Stimulated activated naive CD4-positive, alpha-beta T cell treated with Interleukin-2 at 50 U/mL for 16 hours (primary cell): ENCODE measurements around the gene TSSC4.

ENCODE experiments used
- DNase-seq: peaks from one replicate; lab custom pipeline; 2025; lab: John Stamatoyannopoulos, UW

The TSSC4 gene

DNA sequence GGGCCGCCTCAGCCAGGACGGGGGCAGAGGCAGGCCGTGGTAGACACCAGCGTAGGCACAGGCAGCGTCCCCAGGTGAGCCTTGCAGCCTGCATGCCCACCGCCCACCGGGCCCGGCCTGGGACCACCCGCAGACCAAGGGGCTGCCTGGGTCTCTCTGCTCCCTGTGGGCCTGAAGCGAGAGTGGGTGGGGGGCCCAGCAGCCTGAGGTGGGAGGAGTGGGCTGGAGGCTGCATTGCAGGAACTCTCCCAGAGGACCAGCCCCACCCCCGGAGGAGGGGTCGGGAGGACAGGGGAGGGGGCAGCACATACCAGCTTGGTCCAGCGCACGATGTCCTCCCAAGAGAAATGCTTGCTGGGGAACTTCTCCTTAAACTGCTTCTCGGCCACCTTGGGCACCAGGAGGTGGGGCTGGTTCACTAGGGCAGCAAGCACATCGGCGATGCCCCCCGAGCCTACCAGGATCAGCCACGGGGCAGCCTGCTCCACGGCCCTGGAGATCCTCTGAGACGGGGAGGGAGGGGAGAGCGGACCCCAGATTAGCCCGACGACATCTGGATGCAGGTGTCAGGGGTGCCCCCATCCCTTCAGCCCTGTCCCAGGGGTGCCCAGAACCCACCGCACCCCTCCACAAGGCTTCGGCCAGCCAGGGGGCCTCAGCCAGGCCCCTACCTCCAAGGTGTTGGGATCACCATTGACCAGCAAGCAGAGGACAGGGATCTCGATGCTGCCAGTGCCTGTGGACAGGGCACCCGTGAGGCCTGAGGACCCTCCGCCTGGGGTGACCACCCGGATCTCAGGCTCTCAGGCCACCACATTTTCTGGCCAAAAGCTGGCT lies 17.5 kb downstream of the TSSC4 start:
- no peak for DNase-seq

DNA sequence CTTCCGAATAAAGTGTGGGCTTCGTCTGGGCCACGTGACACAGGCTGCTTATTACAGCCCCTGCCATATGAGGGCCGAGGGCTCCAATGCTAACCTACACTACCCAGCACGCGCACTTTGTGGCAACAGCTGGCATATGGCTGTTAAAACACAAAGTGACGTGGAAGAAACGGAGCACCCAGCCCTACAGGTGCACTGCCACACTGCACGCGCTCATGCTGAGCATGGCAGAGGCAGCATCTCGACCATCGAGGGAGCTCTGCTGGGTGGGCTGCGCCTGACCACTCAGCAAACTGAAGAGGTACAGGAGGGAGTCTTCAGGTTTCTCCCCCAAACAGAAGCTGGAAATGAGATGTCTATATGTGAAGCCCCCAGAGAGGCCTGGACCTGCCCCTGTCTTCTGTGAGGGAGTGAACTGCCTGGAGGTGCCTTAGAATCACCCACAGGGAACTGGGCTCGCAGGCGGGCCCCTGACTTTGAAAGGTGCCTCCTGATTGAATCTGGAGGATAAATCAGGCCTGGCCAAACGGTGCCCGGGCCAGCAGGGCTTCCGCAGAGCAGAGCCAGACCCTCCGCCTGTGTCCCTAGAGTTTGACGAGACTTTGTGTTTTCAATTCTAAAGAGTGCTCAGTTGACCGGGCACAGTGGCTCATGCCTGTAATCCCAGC lies 18.3 kb downstream of the TSSC4 start:
- DNase-seq = no peak

DNA sequence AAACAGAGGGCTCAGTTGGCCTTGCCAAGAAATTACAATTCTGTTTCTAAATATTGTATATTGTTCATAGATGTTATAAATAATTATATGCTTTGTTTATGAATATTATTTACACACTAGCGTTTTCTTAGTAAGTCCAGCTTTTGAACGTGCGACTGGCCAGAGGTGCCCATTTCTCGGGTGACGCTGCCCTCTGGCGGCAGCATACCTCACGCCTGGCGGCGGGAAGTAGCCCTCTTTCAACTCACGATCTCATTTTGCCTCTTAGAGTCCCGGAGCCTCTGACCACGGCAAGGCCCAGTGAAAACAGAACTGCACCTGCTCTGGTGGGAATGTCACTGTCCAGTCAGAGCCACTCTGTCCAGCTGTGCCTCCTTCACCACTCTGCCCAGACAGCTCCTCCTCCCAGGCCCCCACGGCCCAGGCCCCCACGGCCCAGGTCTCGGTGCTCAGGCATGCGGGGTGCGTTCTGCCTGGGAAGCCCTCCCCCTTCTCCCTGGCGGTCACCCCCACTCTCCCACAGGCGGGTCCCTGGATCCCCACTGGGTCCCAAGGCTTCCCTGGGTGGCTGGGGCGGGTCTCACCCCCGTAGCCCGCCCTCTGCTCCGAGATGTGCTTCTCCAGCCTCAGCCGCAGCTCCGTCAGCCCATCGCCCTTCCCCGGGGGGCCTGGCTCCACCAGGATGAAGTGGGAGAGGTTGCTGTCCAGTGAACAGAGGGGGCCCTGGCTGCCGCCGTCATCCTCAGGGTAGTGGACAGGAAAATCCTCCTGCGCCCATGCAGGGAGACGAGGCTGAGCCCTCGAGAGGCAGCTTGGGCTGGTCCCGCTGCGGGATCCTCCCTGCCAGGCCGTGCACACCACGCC lies 19.3 kb downstream of the TSSC4 start:
- peak; percentile 39 for DNase-seq

DNA sequence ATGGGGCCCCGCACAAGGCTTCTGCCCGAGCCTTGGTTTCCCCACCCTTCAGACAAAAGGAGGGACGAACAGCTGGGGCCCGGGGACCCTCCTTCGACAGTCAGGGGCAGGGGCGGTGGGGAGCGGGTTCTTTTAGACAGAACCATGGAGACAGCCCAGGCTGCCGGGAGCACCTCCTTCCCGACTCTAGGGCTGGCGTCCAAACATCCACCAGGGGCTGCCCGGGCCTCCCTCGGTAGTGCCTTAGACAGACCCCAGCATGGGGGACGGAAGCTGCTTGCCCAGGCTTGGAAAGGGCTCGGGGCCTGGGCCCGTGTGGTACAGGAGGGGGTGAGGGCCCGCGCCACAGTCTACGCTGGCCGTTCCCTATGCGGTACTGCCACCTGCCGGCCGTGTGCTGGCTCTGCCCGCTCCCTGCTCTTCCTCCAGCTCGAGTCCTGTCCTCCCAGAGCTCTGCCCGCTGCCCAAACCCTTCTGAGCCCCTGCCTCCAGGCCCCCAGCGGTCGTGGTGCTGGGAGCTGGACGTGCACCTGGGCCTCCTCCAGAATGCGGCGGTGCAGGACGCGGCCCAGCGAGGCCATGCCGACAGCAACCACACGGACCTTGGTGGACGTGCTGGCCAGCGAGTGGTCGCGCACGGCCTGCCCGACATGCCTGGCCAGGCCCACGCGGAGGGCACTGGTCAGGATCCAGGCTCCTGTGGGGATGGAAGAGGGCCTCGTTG lies 20.1 kb downstream of the TSSC4 start:
- DNase-seq = peak; percentile 65

DNA sequence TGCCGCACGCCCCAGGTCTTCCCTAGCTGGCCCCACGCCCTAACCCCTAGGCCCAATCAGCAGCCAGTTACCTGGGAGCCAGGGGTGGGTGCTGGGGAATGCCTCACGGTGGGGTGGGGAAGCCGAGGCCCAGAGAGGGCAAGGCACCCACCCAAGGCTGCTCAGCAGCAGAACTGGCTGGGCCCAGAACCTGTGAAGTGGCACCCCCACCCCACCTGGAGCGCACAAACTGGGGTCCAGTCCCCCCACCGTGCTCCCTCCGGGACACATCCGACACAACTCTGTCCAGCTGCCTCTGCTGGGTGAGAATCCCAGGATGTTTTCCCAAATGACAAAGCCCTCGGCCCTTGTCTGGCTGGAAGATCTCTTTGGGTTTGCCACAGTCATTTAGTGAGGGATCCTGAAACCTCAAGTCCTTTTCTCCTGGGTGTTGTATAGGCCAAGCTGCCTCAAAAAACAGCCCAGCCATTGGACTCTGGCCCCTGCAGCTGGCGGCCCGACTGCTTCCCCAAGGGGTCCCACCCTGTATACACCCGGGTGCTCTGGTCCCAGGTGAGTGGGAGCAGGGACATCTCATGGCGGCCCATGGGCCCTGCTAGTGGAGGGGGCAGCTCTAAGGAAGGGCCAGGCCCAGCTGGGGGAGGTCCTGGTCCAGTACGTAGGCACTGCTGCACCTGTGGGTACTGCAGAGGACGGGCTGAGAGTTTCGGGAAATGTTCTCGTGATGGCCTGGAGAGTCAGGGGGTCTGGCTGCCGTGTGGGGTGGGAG lies 20.9 kb downstream of the TSSC4 start:
- no peak for DNase-seq

DNA sequence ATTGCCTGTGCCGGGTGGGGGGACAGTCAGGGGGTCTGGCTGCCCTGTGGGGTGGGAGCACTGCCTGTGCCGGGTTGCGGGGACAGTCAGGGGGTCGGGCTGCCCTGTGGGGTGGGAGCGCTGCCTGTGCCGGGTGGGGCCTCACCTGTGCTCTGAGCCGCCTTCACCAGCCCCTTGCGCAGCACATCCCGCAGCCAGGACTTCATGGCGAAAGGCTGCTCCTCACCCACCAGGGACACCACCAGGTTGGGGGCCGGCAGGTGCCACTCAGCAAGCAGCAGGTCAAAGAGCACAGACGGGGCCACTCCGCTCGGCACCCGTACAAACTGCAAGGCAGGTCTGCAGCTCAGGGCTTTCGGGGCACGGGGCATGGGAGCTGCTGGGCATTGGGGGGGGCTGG lies 21.4 kb downstream of the TSSC4 start:
- DNase-seq = no peak

DNA sequence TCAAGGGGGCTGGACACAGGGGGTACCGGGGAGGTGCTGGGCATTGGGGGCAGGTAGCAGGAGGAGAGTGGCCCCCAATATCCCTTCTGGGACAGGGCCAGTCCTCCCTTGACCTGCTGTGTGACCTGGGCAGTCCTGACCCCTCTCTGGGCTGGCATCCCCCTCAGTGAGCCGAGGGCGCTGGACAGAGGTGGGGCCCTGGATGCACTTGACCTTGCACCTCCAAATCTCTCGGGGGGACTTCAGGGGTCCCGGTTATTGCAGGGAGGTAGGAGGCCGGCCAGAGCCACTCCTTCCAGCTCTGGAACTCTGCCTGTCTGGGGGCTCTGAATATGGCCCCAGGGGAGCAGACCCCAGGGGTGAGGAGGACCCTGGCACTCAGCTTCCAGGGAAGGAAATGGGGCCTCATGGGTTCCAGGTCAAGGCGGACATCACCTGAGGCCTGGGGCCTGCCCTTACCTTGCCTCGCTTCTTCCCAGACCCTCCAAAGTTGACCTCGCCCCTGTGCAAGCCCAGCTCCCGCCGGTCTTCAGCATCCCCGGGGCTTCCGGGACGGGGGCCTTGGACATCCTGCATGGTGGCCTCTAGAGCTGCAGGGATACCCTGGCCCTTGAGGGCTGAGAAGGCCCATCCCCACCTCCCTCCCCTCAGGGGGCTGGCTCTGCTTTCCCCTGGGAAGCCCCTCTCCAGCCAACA lies 22.1 kb downstream of the TSSC4 start:
- DNase-seq = no peak

DNA sequence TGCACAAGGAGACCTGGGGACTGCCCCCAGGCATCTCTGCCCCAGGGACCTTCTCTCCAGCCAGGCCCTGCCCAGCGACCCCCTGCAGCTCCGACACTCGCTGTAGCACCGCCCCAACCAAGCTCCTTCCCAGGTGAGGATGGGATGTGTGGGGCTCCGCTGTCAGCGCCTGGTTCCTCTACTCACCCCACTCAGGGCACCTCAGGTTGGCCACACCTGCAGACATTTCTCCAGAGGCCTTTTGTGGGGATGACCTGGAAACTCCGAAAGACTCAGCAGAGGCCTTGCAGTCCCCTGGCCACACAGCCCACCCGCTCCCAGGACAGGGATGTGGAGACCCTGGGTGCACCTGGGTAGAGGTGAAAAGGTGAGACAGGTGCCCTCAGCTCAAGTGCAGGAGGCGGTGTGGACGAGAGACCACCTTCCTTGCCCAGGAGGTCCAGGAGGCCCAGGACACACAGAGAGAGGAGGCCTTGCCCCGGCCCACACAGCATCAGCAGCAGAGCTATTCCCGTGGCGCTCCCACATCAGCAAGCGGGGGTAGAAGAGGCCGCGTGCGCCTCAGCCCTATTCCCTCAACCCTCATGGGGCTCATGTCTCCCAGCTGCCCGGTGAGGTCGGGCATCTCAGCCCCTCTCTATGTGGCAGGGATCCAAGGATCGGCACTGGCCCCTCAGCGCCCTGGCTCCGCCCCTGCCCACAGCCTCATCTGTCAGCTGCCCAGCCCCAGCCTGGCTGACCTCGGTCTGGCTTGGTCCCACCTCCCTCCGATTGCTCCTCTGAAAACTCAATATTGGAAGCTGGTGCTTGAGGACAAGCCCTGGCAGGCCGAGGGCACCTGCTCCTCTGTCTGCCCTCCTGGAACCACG lies 22.8 kb downstream of the TSSC4 start:
- no peak for DNase-seq

DNA sequence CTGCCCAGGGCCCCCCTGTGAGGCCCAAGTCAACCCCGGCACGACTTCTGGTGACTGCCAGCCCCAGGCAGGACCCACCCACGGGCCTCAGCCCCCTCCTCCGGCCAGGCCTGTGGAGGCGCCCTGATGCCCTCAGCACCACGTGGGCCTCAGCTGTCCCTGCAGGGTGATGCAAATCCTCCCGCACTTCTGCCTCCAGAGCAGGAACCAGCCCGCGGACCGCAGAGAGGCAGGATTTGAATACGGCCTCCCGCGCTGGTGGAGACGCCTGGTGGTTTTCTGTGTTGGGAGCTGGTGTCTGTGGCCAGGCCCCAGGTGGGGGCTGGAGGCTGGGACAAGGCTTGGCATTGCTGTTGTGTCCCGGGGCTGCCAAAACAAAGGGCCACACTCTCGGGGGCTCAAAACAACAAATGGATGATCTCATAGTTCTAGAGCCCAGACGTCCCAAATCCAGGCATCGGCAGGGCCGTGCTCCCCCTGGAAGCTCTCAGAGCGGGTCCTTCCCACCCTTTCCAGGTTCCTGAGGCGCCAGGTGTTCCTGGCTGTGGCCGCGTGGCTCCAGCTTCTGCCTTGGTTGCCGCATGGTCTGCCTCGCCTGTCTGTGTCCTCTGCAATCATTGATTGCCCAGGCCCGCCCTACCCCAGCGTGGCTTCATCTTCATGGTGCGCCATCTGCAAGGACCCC lies 24.4 kb downstream of the TSSC4 start:
- DNase-seq = no peak

DNA sequence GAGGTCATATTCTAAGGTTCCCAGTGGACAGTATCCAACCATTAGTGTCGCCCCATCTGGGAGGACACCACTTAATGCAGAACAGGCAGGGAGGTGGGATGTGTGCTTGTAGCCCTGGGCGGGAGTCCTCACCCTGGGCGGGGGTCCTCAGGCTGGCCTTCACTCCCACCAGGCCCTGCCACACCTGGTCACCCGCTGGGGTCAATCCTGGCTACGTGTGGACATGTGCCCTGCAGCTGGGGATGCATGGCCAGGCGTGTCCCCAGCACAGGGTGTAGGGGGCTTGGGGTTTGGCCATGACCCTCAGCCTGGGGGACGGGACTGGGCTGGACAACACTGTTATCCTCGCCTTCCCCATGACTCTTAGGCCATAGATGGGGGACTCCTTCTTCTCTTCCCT lies 25.0 kb downstream of the TSSC4 start:
- no peak for DNase-seq

DNA sequence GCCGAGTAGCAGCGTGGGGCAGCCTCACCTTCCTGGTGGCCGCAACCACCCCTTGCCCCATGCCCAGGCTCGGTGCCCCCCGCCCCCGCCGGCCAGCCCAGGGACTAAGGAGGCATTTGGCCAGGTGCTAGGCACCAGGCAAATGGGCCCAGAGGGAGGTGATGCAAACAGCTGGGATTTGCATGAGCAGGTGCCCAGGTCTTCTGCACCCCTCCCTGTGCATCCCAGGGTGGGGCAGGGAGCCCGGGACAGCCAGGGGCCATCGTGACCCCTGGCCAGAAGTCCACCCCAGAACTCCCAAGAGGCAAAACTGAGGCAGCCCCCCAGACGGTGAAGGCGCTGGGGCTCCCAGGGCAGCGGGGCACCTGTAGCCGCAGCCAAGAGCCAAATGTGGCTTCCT lies 25.7 kb downstream of the TSSC4 start:
- DNase-seq = no peak

DNA sequence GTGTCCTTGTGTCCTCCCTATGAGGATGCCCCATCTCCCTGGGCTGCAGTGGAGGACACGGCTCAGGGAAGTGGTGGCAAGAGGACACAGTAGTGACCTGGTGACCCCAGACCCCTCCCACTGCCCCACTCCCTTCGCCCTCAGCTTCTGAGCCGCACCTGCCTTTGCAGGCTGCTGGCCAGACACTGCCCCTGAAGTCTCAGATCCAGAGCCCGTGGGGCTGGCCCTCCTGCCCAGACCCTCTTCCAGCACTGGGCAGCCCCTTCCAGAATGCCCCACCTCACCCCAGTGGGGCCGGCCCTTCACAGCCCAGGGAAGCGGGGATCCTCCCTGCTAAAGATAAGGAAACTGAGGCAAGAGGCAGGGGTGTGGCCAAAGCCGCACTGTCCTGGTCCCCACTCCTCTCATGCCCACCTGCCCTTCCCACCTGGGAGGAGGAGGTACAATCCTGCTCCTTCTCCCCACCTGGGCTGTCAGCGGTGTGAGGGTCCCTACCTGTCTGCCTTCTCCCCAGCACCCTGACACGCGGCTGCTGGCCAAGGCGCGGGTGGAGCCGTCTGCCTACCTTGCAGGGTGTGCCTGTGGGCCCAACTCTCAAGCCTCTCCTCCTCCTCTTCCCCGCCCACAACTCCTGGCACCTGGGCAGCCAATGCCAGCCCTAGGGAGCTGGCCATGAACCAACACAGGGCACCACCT lies 26.4 kb downstream of the TSSC4 start:
- no peak for DNase-seq

DNA sequence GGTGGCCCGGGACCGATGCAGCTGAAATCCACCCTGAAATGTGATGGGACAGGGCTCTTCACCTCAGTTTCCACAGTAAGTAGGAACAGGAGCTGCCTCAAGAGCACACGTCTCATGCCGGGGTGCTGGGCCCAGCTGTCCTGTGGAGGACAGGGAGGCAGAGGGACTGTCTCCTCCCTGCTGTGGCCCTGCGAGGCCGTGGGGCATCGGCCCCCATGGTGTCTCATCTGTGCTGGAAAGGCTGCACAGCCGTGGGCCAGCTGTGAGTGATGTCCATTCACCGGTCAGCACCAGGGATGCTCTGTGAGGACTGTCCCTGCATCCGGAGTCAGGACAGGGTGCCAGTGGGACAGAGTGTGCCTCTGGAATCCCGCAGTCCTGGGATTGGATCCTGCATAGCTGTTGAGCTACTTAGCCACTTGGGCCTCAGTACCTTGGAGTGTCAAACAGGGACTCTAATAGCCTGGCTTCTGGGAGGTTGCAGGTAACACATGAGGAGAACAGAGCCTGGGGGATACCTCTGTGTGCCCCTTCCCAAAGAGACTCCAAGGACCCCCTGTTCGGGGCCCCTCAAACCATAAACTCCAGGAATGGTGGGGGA lies 27.3 kb downstream of the TSSC4 start:
- no peak for DNase-seq

DNA sequence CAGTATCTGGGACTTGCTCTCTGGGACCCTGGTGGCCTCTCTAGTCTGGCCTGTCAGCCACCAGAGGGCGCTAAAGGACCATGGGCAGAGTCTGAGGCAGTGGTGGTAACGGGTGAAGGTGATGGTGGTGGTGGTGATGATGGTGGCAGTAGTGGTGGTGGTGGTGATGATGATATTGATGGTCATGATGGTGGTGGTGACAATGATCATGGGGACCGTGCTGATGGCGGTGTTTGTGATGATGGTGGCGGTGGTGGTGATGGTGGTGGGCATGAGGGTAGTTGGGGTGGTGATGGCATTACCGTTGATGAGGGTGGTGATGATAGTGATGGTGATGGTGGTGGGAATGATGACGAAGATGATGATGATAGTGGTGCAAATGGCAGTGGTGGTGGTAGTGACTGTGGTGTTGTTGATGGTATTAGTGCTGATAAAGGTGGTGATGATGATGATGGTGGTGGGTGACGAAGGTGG lies 27.8 kb downstream of the TSSC4 start:
- peak; percentile 78 for DNase-seq

DNA sequence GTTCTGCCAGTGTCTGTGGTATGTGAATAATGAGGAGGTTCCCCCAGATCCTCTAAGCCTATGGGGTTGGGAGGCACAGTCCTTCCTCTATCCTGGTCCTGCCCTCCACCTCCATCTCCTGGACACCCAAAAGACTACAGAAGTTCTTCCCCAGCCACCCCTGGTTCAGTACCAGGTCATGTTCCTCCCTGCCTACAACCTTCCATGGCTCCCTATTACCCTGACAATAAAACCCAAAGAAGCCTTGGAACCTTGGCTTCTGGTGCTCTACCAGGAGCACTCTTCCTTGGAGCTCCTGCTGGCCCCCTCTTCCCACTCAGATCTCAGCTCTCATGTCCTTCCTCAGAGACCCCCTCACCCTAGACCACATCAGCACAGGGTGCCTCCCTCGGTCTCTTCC lies 30.8 kb downstream of the TSSC4 start:
- DNase-seq = no peak

DNA sequence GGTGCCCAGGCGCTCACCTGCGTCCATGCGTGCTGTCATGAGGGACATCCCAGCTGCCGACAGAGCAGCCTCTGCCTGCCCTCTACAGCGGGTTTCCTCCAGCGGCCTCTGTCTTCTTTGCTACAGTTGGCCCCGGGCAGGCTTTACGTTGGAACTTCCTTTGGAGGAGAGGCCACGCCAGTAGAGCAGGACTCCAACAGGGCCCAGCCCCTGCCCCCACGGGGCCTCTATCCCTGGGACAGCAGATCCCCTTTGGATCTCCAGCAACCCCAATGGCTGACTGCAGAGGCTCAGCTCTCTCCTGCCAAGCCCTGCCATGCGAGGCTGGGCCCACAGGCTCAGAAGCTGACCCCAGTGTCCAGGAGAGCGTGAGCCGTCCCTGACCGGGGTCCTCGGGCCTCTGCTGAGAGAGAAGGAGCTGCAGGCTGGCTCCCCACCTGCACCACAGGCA lies 31.6 kb downstream of the TSSC4 start:
- DNase-seq = no peak

DNA sequence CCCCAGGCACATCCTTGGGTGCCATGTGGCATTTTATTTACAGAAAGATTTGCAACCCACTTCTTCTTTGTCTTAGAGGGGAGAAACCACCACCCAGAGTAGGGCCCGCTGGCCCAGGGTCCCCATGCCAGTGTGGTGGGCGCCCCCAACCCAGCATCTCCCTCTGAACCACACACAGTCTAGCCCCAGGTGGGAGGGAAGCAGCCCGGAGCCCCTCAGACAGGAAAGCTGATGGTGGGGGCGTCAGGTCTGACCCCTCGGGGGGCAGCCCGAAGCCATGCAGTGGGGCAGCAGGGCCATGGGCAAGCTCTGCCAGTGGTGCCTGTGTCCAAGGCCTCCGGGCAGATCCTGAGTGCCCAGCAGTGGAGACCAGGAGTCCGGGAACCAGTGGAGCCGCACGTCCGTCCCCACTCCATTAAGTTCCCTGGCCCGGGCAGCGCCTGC lies 32.1 kb downstream of the TSSC4 start:
- DNase-seq = no peak
